Measurements from ENCODE around the gene AOC3.

DNA sequence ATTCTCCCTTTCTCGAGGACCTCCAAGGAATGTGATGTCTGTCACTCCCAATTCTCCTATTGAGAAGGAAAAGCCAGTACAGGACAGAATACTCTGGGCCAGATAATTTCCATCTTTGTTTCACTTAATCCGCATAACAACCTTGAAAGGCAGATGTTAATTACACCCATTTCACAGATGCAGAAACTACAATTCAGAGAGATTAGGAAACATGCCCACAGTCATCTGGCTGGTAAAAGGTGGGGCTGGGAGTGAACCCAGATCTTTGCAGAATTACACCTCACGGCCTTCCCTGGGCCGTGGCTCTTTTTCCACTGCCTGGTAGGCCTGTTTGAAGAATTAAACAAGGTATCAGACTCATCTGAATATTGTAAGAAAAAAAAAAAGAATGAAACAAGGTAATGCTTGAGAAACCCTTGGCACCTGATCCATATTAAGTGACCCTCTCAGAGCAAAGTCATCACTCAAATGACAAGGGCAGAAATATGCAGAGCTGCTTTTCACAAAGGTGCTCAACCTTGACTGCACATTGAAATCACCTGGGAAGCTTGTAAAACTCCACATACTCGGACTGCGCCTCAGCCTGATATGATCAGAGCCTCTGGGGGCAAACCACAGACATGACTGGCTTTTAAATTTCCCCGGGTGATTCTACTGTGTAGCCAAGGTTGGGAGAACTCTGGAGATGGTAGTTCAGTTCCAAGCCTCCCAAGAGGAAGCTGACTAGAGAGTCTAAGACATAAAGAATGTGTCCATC, 33.0 kb downstream of the AOC3 start:
- TF ChIP-seq, protein P1, sequence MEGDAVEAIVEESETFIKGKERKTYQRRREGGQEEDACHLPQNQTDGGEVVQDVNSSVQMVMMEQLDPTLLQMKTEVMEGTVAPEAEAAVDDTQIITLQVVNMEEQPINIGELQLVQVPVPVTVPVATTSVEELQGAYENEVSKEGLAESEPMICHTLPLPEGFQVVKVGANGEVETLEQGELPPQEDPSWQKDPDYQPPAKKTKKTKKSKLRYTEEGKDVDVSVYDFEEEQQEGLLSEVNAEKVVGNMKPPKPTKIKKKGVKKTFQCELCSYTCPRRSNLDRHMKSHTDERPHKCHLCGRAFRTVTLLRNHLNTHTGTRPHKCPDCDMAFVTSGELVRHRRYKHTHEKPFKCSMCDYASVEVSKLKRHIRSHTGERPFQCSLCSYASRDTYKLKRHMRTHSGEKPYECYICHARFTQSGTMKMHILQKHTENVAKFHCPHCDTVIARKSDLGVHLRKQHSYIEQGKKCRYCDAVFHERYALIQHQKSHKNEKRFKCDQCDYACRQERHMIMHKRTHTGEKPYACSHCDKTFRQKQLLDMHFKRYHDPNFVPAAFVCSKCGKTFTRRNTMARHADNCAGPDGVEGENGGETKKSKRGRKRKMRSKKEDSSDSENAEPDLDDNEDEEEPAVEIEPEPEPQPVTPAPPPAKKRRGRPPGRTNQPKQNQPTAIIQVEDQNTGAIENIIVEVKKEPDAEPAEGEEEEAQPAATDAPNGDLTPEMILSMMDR (conservative IDR thresholded peaks at IDR 0.05; ENCODE audit: low read length): no peak
- TF ChIP-seq EZH2phosphoT487 (IDR thresholded peaks at IDR 0.05; ENCODE audit: borderline replicate concordance): no peak
